LNCAP (cell line): ENCODE data around the gene TBC1D30.

Source experiments
- TF ChIP-seq, protein P1 (sequence below): fragments of 450-650 bp; IDR thresholded peaks from 2 replicates; pipeline ENCODE4 v1.5.1; 2017; ENCODE audit warnings: mild to moderate bottlenecking

TBC1D30 gene

DNA sequence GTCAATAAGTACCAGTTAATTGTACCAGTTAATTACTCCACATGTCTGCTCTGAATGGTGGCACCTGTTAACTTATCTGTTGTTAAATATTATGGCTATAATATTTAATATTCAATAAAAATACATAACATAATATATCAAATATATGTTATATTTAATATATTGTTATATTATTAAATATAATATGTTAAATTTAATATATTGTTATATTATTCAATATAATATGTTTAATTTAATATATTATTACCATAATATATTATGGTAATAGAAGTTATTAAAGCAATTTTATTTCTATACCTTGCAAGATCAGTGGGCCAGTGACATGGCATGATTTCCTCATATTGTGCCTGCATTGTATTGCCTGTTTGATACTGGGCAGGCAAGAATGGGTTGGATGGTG is 98.4 kb downstream of the TBC1D30 start:
- TF ChIP-seq, protein P1, sequence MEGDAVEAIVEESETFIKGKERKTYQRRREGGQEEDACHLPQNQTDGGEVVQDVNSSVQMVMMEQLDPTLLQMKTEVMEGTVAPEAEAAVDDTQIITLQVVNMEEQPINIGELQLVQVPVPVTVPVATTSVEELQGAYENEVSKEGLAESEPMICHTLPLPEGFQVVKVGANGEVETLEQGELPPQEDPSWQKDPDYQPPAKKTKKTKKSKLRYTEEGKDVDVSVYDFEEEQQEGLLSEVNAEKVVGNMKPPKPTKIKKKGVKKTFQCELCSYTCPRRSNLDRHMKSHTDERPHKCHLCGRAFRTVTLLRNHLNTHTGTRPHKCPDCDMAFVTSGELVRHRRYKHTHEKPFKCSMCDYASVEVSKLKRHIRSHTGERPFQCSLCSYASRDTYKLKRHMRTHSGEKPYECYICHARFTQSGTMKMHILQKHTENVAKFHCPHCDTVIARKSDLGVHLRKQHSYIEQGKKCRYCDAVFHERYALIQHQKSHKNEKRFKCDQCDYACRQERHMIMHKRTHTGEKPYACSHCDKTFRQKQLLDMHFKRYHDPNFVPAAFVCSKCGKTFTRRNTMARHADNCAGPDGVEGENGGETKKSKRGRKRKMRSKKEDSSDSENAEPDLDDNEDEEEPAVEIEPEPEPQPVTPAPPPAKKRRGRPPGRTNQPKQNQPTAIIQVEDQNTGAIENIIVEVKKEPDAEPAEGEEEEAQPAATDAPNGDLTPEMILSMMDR, result no peak

DNA sequence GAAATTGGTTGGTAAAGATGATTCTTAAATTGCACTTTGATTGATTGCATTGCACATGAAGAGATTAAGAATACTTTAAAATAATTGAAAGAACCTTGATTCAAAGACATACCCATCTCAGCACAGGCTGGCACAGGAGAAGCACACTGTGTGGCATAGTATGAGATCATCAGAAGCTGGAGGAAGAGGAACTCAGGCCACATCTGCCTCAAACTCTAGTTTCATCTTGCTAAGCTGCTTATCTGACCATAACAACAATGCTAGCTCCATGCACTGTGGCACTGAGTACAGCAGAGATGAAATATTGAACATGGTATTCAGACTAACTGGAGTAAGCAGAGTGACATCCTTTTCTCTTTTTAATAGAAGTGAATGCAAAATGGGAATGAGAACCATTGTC is 99.1 kb downstream of the TBC1D30 start:
- TF ChIP-seq, protein P1, result no peak
